CD8-positive, alpha-beta memory T cell (primary cell): ENCODE measurements around the gene HPX. TPM values are rescaled to one million over a fixed set of nuclear protein-coding genes. Genes with fewer than 3 reads are reported as not detected.

Source experiments
- CTCF ChIA-PET: fragments of 350-600 bp; sonication (Branson Sonifier 250); formaldehyde crosslinking; loops from one replicate; lab custom pipeline; 2021; ENCODE audit warnings: antibody characterized with exemption; lab: Charles Lee
- POLR2A ChIA-PET: fragments of 350-600 bp; sonication (Branson Sonifier 250); formaldehyde crosslinking; loops from one replicate; lab custom pipeline; 2021; ENCODE audit warnings: antibody characterized with exemption; lab: Charles Lee
- DNase-seq, 5 donors: peaks; one replicate each; pipeline versions ENCODE4 v3.0.0 to v3.0.0-alpha.2; 2020 to 2022; ENCODE audit warnings: mixed read lengths in 1 of 5
- H3K27ac ChIP-seq: one replicate; pipeline ENCODE4 v1.7.0; 2013; ENCODE audit warnings: low read depth, mild to moderate bottlenecking, low read length, moderate library complexity
- H3K27me3 ChIP-seq: 2 replicates; pipeline ENCODE4 v1.7.0; 2013; ENCODE audit warnings: low read length, mild to moderate bottlenecking; ENCODE audit not compliant: insufficient read depth, poor library complexity, severe bottlenecking
- H3K36me3 ChIP-seq: 2 replicates; pipeline ENCODE4 v1.7.0; 2013; ENCODE audit warnings: mild to moderate bottlenecking, low read length, moderate library complexity; ENCODE audit not compliant: insufficient read depth
- H3K4me1 ChIP-seq: 2 replicates; pipeline ENCODE4 v1.7.0; 2013; ENCODE audit warnings: mild to moderate bottlenecking, low read length, moderate library complexity; ENCODE audit not compliant: insufficient read depth
- H3K4me3 ChIP-seq: 2 replicates; pipeline ENCODE4 v1.7.0; 2013; ENCODE audit warnings: mild to moderate bottlenecking, low read length
- H3K9me3 ChIP-seq: 2 replicates; pipeline ENCODE4 v1.7.0; 2013; ENCODE audit warnings: mild to moderate bottlenecking, low read length
- H3K27ac Mint-ChIP-seq, 8 donors: one replicate each; pipeline ENCODE4 v1.8.0; 2020 to 2021; ENCODE audit warnings: mixed read lengths in 8 of 8, mild to moderate bottlenecking in 6 of 8, inconsistent platforms in 3 of 8, moderate library complexity in 3 of 8
- H3K27me3 Mint-ChIP-seq, 2 donors: one replicate each; pipeline ENCODE4 v1.8.0; 2020 to 2021; ENCODE audit warnings: mixed read lengths in 2 of 2, mild to moderate bottlenecking in 1 of 2, moderate library complexity in 1 of 2
- H3K36me3 Mint-ChIP-seq, 3 donors: one replicate each; pipeline ENCODE4 v1.8.0; 2020 to 2021; ENCODE audit warnings: mixed read lengths in 3 of 3, inconsistent platforms in 1 of 3, mild to moderate bottlenecking in 1 of 3
- H3K4me1 Mint-ChIP-seq, 3 donors: one replicate each; pipeline ENCODE4 v1.8.0; 2020 to 2021; ENCODE audit warnings: mixed read lengths in 3 of 3, inconsistent platforms in 1 of 3, mild to moderate bottlenecking in 1 of 3
- H3K4me3 Mint-ChIP-seq, 7 donors: one replicate each; pipeline ENCODE4 v1.8.0; 2020 to 2021; ENCODE audit warnings: mixed read lengths in 7 of 7, mild to moderate bottlenecking in 6 of 7, moderate library complexity in 4 of 7, inconsistent platforms in 2 of 7
- H3K9me3 Mint-ChIP-seq, 5 donors: one replicate each; pipeline ENCODE4 v1.8.0; 2020 to 2022; ENCODE audit warnings: mixed read lengths in 5 of 5, mild to moderate bottlenecking in 3 of 5, moderate library complexity in 2 of 5, inconsistent platforms in 1 of 5
- polyA plus RNA-seq: library from polyadenylated mRNA; unstranded; fragments of 300-500 nt; fragmentation: Illumina TruSeq; gene quantifications from one replicate; pipeline ENCODE4 v1.2.3, GENCODE V29; 2021
- total RNA-seq, 2 experiments: library from RNA; stranded (reverse); gene quantifications; one replicate each; pipeline ENCODE4 v1.2.3, GENCODE V29; 2021

The HPX gene
- total and polyA plus RNA-seq, 3 experiments from 2014 or later, result 0.27 TPM; not detected in 2

- no peaks in the 10 kb centered on the region for H3K27me3 Mint-ChIP-seq
- peaks cover 35 to 47% (median 44%) of the 10 kb centered on the region in 3 donors for H3K4me1 Mint-ChIP-seq
- Histone ChIP-seq H3K27ac (no peak overlapping the region), H3K9me3 (no peaks in the 10 kb centered on the region), H3K4me1 (peaks cover 28% of the 10 kb centered on the region), H3K4me3 (no peak overlapping the region), H3K27me3 (no peaks in the 10 kb centered on the region), H3K36me3 (peaks cover 29% of the 10 kb centered on the region)
- ChIA-PET CTCF (interaction anchor here (1.2 to 2.3 kb wide), 5 partner anchors 11 to 200 kb away, joined by 3 to 32 read pairs (median 4); partner anchors contain the start of genes MRPL17 and RRP8), POLR2A (interaction anchor here (1.0 kb wide), 1 partner anchor 104 kb away, joined by 4 read pairs; no protein-coding TSS in a partner anchor)
- peak overlapping the region; percentile 16 to 99 (median 98) for H3K27ac Mint-ChIP-seq
- H3K36me3 Mint-ChIP-seq, result peaks cover 0 to 48% (median 8%) of the 10 kb centered on the region in 3 donors
- H3K9me3 Mint-ChIP-seq, result no peaks in the 10 kb centered on the region
- peak overlapping the region; percentile 62 to 99 (median 95) for H3K4me3 Mint-ChIP-seq
- DNase-seq, result no peak
Observed at GRCh38 chr11:6483015-6483414, 42.2 kb upstream of the HPX start.

GRCh38 chr11:6482441-6482840 lies 41.7 kb upstream of the HPX start:
- ChIA-PET CTCF (interaction anchor here (1.2 to 2.3 kb wide), 9 partner anchors 8 to 201 kb away, joined by 3 to 32 read pairs (median 6); partner anchors contain the start of genes HPX, MRPL17 and RRP8), POLR2A (interaction anchor here (1.0 to 2.0 kb wide), 6 partner anchors 80 to 201 kb away, joined by 3 to 12 read pairs (median 6); partner anchors contain the start of genes MRPL17, SMPD1 and TAF10)
- peak overlapping the region; percentile 72 for H3K4me3 ChIP-seq
- H3K36me3 ChIP-seq, result peaks cover 31% of the 10 kb centered on the region
- H3K9me3 Mint-ChIP-seq, result no peaks in the 10 kb centered on the region
- peak overlapping the region; percentile 55 to 99 (median 95) for H3K4me3 Mint-ChIP-seq
- no peaks in the 10 kb centered on the region for H3K27me3 Mint-ChIP-seq
- peaks cover 28% of the 10 kb centered on the region for H3K4me1 ChIP-seq
- peak overlapping the region; percentile 30 to 99 (median 98) for H3K27ac Mint-ChIP-seq
- H3K4me1 Mint-ChIP-seq, result peaks cover 35 to 47% (median 44%) of the 10 kb centered on the region in 3 donors
- no peak for DNase-seq
- peaks cover 0 to 50% (median 8%) of the 10 kb centered on the region in 3 donors for H3K36me3 Mint-ChIP-seq
- no peaks in the 10 kb centered on the region for H3K27me3 ChIP-seq
- peak overlapping the region; percentile 94 for H3K27ac ChIP-seq
- H3K9me3 ChIP-seq, result no peaks in the 10 kb centered on the region

- H3K36me3 ChIP-seq, result peaks cover 31% of the 10 kb centered on the region
- H3K9me3 Mint-ChIP-seq, result no peaks in the 10 kb centered on the region
- no peak for DNase-seq
- peaks cover 35 to 47% (median 44%) of the 10 kb centered on the region in 3 donors for H3K4me1 Mint-ChIP-seq
- peaks cover 28% of the 10 kb centered on the region for H3K4me1 ChIP-seq
- peak overlapping the region; percentile 96 to 99 (median 98) for H3K27ac Mint-ChIP-seq
- H3K4me3 Mint-ChIP-seq, result peak overlapping the region; percentile 92 to 99 (median 97)
- ChIA-PET CTCF (interaction anchor here (0.7 to 2.3 kb wide), 16 partner anchors 9 to 1505 kb away, joined by 3 to 32 read pairs (median 4); partner anchors contain the start of genes EIF3F, HPX, MRPL17 and RRP8), POLR2A (interaction anchor here (0.7 to 2.0 kb wide), 10 partner anchors 9 to 201 kb away, joined by 3 to 12 read pairs (median 6); partner anchors contain the start of genes APBB1, MRPL17, SMPD1 and TAF10)
- no peaks in the 10 kb centered on the region for H3K27me3 ChIP-seq
- H3K9me3 ChIP-seq, result no peaks in the 10 kb centered on the region
- peak overlapping the region; percentile 72 for H3K4me3 ChIP-seq
- peaks cover 0 to 54% (median 8%) of the 10 kb centered on the region in 3 donors for H3K36me3 Mint-ChIP-seq
- peak overlapping the region; percentile 94 for H3K27ac ChIP-seq
- H3K27me3 Mint-ChIP-seq, result no peaks in the 10 kb centered on the region
Observed at GRCh38 chr11:6481924-6482275, 41.1 kb upstream of the HPX start.

GRCh38 chr11:6481012-6481923 lies 40.5 kb upstream of the HPX start, which contains the start of the genes ARFIP2 and TIMM10B:
Gene ARFIP2 (minus strand): TSS chr11:6481331. CDS start chr11:6480421, 910 bp downstream.
Gene TIMM10B (plus strand): TSS chr11:6481501. CDS start chr11:6481517, 16 bp downstream.
- Mint-ChIP-seq H3K36me3 (peaks cover 0 to 59% (median 8%) of the 10 kb centered on the region in 3 donors), H3K9me3 (no peaks in the 10 kb centered on the region), H3K4me3 (peak within 1 kb of the TSS; percentile 92 to 99 (median 97)), H3K27ac (peak within 1 kb of the TSS; percentile 96 to 99 (median 98)), H3K27me3 (no peaks in the 10 kb centered on the region), H3K4me1 (peaks cover 35 to 47% (median 44%) of the 10 kb centered on the region in 3 donors)
- H3K27ac ChIP-seq, result peak within 1 kb of the TSS; percentile 94
- peak; percentile 93 to 97 (median 94) for DNase-seq
- peak within 1 kb of the TSS; percentile 72 for H3K4me3 ChIP-seq
- no peaks in the 10 kb centered on the region for H3K9me3 ChIP-seq
- no peaks in the 10 kb centered on the region for H3K27me3 ChIP-seq
- peaks cover 31% of the 10 kb centered on the region for H3K36me3 ChIP-seq
- H3K4me1 ChIP-seq, result peaks cover 28% of the 10 kb centered on the region
- POLR2A ChIA-PET, result interaction anchor here (0.7 to 2.0 kb wide), 10 partner anchors 9 to 202 kb away, joined by 3 to 12 read pairs (median 6); partner anchors contain the start of genes APBB1, MRPL17, SMPD1 and TAF10
- CTCF ChIA-PET, result interaction anchor here (0.7 to 2.3 kb wide), 15 partner anchors 9 to 1506 kb away, joined by 3 to 32 read pairs (median 4); partner anchors contain the start of genes EIF3F, HPX, MRPL17 and TAF10

DNA sequence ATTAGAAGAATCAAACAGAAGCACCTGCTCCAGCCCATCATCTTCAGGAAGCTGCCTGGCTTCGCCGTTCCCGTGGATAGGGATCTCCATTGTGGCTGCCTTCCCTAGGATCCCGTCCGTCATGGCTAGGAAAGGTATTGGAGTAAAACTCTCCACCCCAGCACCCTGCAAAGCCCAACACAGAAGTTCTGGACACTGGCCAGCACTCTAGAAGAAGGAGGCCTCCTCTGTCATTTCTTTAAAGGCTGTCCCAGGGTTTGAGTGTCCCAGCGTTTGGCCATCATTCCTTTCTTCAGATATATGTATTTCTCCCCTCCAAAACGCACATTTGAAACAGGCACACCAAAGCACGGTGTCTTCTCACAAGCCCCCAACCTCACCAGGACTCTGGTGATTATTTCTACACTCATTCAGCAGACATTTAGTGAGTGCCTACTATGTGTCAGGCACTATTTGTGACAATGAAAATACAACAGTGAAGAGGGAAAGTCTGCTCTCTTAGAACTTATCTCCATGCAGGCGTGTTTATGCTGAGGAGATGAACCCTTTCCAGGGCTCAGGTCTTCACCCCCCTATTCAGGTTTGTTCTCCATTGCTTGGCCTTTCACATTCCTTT lies 39.6 kb upstream of the HPX start:
- Mint-ChIP-seq H3K4me1 (peaks cover 35 to 47% (median 44%) of the 10 kb centered on the region in 3 donors), H3K9me3 (no peaks in the 10 kb centered on the region), H3K36me3 (peaks cover 0 to 59% (median 8%) of the 10 kb centered on the region in 3 donors), H3K27me3 (no peaks in the 10 kb centered on the region), H3K4me3 (peak overlapping the region; percentile 92 to 99 (median 97)), H3K27ac (peak overlapping the region; percentile 96 to 99 (median 98))
- ChIA-PET CTCF (no interaction called here), POLR2A (interaction anchor here (1.2 to 2.0 kb wide), 2 partner anchors 138 to 203 kb away, joined by 5 to 8 read pairs; partner anchors contain the start of gene MRPL17)
- Histone ChIP-seq H3K4me1 (peaks cover 28% of the 10 kb centered on the region), H3K27ac (peak overlapping the region; percentile 94), H3K27me3 (no peaks in the 10 kb centered on the region), H3K4me3 (peak overlapping the region; percentile 72), H3K36me3 (peaks cover 30% of the 10 kb centered on the region), H3K9me3 (no peaks in the 10 kb centered on the region)
- no peak for DNase-seq

GRCh38 chr11:6476571-6476970 lies 35.8 kb upstream of the HPX start:
- no peaks in the 10 kb centered on the region for H3K27me3 ChIP-seq
- H3K4me1 ChIP-seq, result peaks cover 22% of the 10 kb centered on the region
- H3K36me3 ChIP-seq, result peaks cover 6% of the 10 kb centered on the region
- peaks cover 32 to 54% (median 44%) of the 10 kb centered on the region in 3 donors for H3K4me1 Mint-ChIP-seq
- H3K9me3 ChIP-seq, result no peaks in the 10 kb centered on the region
- no peaks in the 10 kb centered on the region for H3K9me3 Mint-ChIP-seq
- peak overlapping the region in 1 of 8 donors; percentile 35 for H3K27ac Mint-ChIP-seq
- no peak for DNase-seq
- H3K4me3 Mint-ChIP-seq, result peak overlapping the region in 1 of 7 donors; percentile 72
- H3K36me3 Mint-ChIP-seq, result peaks cover 0 to 41% (median 2%) of the 10 kb centered on the region in 3 donors
- H3K27ac ChIP-seq, result no peak overlapping the region
- CTCF ChIA-PET, result interaction anchor here (0.7 to 1.3 kb wide), 3 partner anchors 21 to 33 kb away, joined by 3 to 5 read pairs (median 4); no protein-coding TSS in a partner anchor
- POLR2A ChIA-PET, result no interaction called here
- no peaks in the 10 kb centered on the region for H3K27me3 Mint-ChIP-seq
- H3K4me3 ChIP-seq, result no peak overlapping the region

GRCh38 chr11:6475936-6476335 lies 35.1 kb upstream of the HPX start:
- no peaks in the 10 kb centered on the region for H3K9me3 ChIP-seq
- H3K9me3 Mint-ChIP-seq, result no peaks in the 10 kb centered on the region
- ChIA-PET CTCF (interaction anchor here (4.7 kb wide), 1 partner anchor 97 kb away, joined by 24 read pairs; no protein-coding TSS in a partner anchor), POLR2A (no interaction called here)
- no peaks in the 10 kb centered on the region for H3K27me3 Mint-ChIP-seq
- H3K36me3 ChIP-seq, result peaks cover 6% of the 10 kb centered on the region
- H3K4me3 Mint-ChIP-seq, result peak overlapping the region in 3 of 7 donors; percentile 25 to 69 (median 66)
- peaks cover 30 to 50% (median 38%) of the 10 kb centered on the region in 3 donors for H3K4me1 Mint-ChIP-seq
- H3K27ac ChIP-seq, result no peak overlapping the region
- H3K27me3 ChIP-seq, result no peaks in the 10 kb centered on the region
- DNase-seq, result no peak
- H3K4me3 ChIP-seq, result no peak overlapping the region
- H3K27ac Mint-ChIP-seq, result peak overlapping the region in 4 of 8 donors; percentile 35 to 71 (median 64)
- peaks cover 0 to 36% (median 2%) of the 10 kb centered on the region in 3 donors for H3K36me3 Mint-ChIP-seq
- H3K4me1 ChIP-seq, result peaks cover 22% of the 10 kb centered on the region
